IPS DF 19.7 (cell line): ENCODE results near the gene PDE4D.
A peak's percentile ranks its signal among the peaks of the same experiment; 100 is the strongest.

Source experiments
- DNase-seq: peaks from one replicate; pipeline ENCODE4 v3.0.0-alpha.2; 2013; ENCODE audit warnings: low read depth, low spot score

Gene PDE4D

GRCh38 chr5:59744531-59744992, 149.0 kb downstream of the PDE4D start:
- no peak for DNase-seq

DNA sequence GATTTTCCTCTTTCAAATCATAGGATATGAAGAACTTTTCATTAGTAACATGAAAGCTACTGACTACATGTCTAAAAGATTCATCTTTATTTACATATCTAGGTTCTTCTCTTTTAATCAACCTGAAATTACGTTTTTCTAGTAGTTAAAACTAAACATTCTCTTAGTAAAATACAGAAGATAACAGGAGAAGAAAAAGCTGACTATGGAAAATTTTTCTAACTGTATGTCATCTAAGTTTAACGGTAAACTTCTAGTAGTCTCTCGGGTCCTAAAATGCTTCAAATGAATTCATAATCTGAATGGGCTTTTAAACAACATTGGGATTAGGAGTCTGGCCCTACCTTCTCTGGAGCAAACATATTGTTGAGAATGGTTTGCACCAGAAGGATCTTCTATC, 151.9 kb downstream of the PDE4D start:
- no peak for DNase-seq

DNA sequence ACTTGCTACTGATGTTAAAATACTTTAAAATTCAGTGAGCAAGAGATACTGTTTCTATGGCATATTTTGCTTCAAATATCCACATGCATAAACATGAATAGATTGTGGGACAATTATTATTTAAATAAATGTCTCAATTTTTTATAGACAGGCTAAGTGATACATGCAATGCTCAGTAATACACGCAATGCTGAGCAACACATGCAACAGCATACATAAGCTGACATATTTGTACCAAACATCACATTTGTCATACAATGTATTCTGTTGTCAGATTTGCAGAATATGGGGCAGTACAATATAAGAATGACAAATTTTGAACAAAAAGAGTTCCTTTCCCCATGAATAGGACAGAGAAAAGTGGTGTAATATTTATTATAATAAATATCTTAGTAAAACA, 155.5 kb downstream of the PDE4D start:
- no peak for DNase-seq

DNA sequence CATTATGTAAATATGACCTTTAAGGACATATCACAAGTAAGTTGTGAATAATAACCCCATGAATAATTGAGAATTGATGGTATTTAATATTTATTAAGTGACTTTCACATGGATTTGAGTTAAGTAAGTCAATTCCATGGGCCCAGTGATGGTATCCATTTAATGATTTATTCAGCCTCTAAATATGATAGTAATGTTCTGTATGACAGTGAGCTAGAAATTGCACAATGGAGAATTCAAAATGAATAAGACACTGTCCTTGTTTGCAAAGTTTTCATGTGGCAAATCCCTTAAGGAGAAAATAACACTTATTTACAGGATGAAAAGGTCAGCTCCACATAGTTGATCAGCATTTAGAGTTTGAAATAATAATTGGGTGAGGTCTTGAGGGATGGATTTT, 160.7 kb downstream of the PDE4D start:
- no peak for DNase-seq

DNA sequence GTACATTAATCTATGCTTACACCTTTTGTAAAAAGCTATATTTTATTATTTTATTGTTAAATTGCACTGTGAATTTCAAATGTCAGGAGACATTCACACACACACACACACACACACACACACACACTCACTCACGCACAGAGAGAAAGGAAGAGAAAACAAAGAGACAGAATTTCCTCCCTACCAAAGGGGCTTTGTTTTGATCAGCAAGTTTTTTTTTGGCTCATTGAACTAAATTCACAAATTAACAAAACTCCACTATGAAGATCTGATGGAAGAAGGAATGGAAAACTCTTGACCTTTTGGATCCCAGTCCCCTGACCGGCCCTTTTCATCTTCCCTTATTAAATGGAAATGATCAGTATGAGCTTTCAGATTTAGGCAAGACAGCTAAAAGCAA, 161.2 kb downstream of the PDE4D start:
- no peak for DNase-seq

- no peak for DNase-seq
Observed at GRCh38 chr5:59731809-59732208, 161.7 kb downstream of the PDE4D start.

DNA sequence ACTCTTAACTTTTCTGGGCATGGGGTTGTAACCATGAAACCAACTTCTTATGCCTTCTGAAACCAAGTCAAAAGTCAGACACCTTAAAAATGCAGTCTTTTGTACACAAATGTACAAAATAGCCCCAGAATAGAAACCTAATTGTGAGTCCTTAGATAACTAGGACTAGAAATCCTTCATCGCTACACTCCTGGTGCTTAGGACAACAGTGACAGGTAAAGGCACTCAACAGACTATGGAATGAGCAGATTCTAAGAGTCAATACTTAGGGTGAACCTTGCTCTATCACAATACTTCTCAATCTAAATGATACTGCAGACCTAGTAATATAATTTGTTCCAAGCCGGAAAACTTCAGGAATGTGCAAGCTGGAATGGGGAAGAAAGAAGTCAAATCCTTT, 163.7 kb downstream of the PDE4D start:
- no peak for DNase-seq

DNA sequence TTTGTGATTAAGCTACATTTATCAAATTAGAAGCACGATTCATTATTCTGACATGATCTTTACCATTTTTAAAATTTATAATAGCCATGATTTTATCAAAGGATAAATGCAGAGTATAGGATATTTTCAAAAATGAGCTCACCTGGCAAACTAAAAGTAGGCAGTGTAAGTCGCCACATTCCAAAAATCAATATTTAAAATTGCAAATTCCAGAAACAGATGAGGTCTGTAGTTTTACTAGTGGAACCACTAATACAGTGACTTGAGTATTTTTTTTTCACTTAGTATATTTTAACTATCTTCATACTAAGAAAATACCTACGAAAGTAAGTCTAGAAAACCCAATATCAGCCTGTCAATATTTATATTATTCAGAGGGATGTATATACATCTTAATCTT, 164.2 kb downstream of the PDE4D start:
- DNase-seq = no peak

DNA sequence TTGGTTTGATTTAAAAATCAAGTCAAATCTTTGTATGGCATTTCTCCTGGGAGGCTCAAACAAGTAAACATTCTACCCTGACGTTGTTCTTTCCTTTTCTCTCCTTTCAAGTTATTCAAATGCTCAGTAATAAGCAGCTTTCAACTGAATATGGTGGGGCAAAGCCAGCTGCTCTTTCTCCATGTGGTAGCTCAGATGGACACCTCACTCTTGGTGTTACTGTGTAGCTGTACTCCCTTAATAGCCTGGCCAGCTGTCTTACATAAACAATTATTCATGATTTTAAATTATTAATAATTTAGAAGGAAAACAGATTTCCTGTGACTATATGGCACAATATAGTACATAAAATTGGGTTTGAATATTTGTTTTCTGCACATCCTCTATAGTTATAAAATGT, 165.2 kb downstream of the PDE4D start:
- no peak for DNase-seq

DNA sequence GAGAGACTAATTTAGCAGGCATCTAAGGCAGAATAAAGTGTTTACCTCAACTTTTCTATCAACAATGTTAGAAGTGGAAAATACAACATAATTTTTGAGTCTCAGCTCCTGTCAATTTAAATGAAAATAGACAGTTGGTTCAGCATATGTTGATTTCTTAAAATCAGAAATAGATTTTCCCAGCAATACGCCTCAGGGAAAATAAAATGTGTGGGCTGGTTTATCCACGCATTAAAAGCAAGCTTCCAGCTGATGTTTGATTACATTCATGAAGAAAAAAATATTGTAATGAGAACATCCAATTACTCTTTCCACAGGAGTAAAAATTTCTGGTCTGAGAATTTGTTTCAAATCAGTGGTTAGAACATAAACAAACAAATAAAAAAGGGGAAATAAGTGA, 166.3 kb downstream of the PDE4D start:
- DNase-seq = no peak

- no peak for DNase-seq
Observed at GRCh38 chr5:59725392-59725767, 168.1 kb downstream of the PDE4D start.

DNA sequence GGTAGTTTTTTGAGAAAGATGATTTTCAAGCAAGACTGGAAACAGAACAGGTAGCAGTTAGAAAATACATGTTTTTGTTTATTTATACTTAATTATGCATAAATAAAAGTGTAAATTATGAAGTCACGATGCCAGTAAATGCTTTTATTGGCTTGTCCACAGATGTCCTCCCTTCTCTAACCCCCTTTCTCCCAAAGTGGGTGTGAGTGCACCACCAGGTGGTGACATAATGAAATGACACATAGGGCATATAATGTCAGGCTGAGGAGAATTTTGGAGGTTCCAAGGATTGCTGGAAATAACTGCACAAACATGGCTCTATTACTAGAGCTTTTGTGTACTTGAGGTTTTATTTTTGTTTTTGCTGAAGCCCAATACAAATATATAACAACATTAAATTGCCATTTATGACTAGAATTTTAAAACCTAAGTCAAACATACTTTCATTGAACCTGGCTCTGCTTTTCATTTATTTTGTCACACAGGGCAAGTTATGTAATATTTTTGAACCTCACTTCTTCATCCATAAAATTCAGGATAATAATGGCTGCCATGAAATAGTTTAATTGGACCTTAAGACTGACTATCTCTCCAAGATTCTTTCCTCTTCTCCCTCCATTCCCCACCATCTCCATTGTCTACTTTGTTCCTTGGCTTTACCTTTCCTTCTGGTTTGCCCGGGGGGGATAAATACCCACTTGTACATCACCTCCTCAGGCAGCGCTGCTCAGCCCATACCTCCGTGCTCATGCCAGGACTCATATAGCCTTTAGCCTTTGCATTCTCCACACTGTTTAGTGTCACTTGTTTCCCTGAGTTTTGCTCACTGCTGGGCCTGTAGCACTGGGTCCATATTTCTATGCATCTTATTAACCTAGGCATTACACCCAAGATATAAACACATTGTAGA, 168.8 kb downstream of the PDE4D start:
- DNase-seq = no peak

GRCh38 chr5:59722874-59723273, 170.7 kb downstream of the PDE4D start:
- DNase-seq = no peak

GRCh38 chr5:59721741-59722140, 171.8 kb downstream of the PDE4D start:
- DNase-seq = no peak

- no peak for DNase-seq
Observed at GRCh38 chr5:59720063-59720462, 173.5 kb downstream of the PDE4D start.

DNA sequence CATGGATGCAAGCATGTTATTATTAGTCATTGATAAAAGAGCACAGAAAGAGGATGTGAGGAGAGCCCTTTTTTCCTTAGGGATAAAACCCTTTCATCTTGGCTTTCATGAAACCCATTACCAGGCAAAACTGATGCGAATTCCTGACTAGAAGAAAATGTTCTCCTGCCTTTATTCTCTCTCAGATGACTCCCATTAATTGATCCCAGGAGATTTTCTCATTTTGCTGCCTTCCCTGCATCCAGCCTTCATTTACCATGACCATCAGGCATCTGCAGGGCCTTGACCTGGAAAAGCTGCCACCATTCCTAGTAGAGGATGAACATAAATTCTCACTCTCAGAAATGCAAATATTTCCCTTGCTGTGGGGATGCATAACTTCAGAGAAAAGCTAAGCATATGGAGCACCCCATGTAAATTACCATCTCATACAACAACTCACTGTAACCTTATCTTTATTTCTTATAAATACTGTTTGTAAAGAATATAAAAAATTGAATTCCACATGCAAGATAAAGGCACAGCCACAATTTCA, 176.5 kb downstream of the PDE4D start:
- no peak for DNase-seq

- no peak for DNase-seq
Observed at GRCh38 chr5:59716029-59716428, 177.5 kb downstream of the PDE4D start.

- no peak for DNase-seq
Observed at GRCh38 chr5:59715228-59715627, 178.3 kb downstream of the PDE4D start.

DNA sequence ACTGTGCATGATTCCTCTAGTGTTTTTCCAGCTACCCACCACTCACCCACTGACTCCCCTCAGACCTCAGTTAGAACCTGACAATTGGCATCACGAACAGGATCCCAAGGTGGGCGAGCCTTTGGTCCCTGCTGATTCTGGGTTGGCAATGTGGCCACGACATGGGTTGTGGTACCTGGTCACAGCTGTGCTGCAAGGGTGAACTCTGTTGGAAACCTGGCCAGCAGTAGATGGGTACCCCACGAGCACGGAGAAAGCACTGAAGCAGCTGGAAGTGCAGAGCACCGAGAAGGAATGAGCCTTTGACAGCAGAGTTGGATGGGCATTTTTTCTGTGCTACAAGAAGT, 180.1 kb downstream of the PDE4D start:
- no peak for DNase-seq

DNA sequence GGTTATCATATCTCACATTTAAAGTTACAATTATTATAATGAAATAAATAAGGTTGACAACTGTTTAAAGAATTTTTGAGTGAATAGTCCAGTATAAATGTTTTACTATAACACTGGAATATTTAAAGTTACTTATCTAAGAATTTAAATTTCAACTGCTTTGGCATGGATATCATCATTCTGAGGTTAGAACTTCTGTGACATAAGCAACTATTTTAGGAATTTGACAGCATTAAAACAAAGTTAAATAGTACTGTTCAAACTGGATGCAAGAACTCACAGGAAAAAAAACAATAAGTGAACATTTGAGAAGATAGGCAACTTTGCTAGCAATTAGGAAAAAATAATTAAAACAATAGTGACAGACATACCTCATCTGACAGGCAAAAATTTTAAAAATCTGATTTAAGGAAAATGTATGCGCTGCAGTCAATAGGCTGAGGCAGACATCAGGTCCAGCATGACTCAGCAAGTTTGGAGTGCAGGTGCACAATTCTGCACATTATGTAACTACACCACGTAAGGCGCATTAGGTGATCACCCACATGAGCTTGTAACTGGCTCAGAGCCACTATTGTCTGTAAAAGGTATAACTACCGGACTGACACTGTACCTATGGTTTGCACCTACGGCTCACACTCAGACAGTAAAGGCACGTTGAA, 180.6 kb downstream of the PDE4D start:
- peak; percentile 20 for DNase-seq

DNA sequence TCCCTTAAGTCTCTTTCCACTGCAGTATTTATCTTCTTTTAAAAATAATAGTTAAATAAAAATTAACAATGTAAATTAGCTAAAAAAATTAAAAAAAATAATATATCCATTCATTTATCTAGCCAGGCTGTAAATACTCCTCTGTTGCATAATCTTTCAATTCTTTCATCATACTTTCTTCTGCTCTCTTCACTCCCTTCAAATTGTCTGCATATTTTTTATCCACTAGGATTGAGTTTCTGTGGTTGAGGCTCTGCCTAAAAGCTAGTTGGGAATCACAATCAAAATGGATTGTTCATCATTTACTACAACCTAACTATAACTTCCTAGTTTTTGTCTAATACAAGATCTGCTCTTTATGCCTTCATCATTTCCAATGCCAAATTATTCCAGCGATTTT, 182.2 kb downstream of the PDE4D start:
- no peak for DNase-seq

- no peak for DNase-seq
Observed at GRCh38 chr5:59709846-59710245, 183.7 kb downstream of the PDE4D start.

GRCh38 chr5:59709346-59709821, 184.1 kb downstream of the PDE4D start:
- peak; percentile 71 for DNase-seq
